Stomach (tissue), 9 donors: Measurements from ENCODE around the gene CLDN11. TPM values are rescaled to one million over a fixed set of nuclear protein-coding genes. Genes with fewer than 3 reads are reported as not detected.

ENCODE experiments used
- DNase-seq, 2 donors: peaks; one replicate each; pipeline versions ENCODE4 v3.0.0 to v3.0.0-alpha.2; 2013 to 2019
- H3K27ac ChIP-seq, 5 donors: fragments of 200-600 bp in 4 of 5; sonication (generic) in 4 of 5; one replicate each; pipeline ENCODE4 v1.5.1; 2013 to 2019; ENCODE audit warnings: mild to moderate bottlenecking in 1 of 5, moderate library complexity in 1 of 5
- H3K27me3 ChIP-seq, 3 donors: fragments of 200-600 bp; sonication (generic); one replicate each; pipeline ENCODE4 v1.5.1; 2017 to 2019; ENCODE audit warnings: mixed run types in 1 of 3
- H3K36me3 ChIP-seq, 4 donors: fragments of 200-600 bp; sonication (generic); 1 replicate in 3 of 4; 2 replicates in 1 of 4; pipeline ENCODE4 v1.5.1; 2016 to 2019
- H3K4me1 ChIP-seq, 4 donors: fragments of 200-600 bp; sonication (generic); one replicate each; pipeline ENCODE4 v1.5.1; 2016 to 2019
- H3K4me3 ChIP-seq, 4 donors: fragments of 200-600 bp; sonication (generic) in 3 of 4; one replicate each; pipeline ENCODE4 v1.5.1; 2016 to 2019; ENCODE audit warnings: mild to moderate bottlenecking in 1 of 4
- H3K9me3 ChIP-seq, 4 donors: fragments of 200-600 bp; sonication (generic); one replicate each; pipeline ENCODE4 v1.5.1; 2016 to 2019
- CTCF ChIP-seq, 7 experiments: fragments of 450-650 bp in 4 of 7; fragments of 200-600 bp in 3 of 7; sonication (generic) in 3 of 7; IDR thresholded peaks; one replicate each; pipeline ENCODE4 v1.5.1; 2016 to 2019; ENCODE audit warnings: antibody characterized with exemption in 7 of 7, control low read depth in 2 of 7, mild to moderate bottlenecking in 1 of 7
- EP300 ChIP-seq: sonication (generic); formaldehyde crosslinking; IDR thresholded peaks from one replicate; pipeline ENCODE4 v1.6.1; 2017; ENCODE audit warnings: antibody characterized with exemption
- POLR2A ChIP-seq, 4 donors: fragments of 450-650 bp; IDR thresholded peaks; one replicate each; pipeline ENCODE4 v1.6.1; 2016; ENCODE audit warnings: antibody characterized with exemption in 4 of 4, control low read depth in 2 of 4, mild to moderate bottlenecking in 1 of 4, moderate library complexity in 1 of 4
- POLR2AphosphoS5 ChIP-seq, 3 donors: sonication (generic); formaldehyde crosslinking; IDR thresholded peaks; one replicate each; pipeline ENCODE4 v1.6.1; 2016; ENCODE audit warnings: antibody characterized with exemption in 3 of 3
- WGBS, 5 donors: extraction: QIAGEN DNeasy Blood & Tissue Kit in 3 of 5; methylation state at CpG; one replicate each; pipeline versions ENCODE4 v1.1.5 to v1.1.7; 2013 to 2018; 5-methylcytosine and 5-hydroxymethylcytosine counted together
- intact Hi-C: fragments of 100-400 bp; cut with DNase I; formaldehyde crosslinking; loops from one replicate; pipeline ENCODE4 v1.15.1; 2023; ENCODE audit warnings: low total_unique reads
- polyA plus RNA-seq, 3 donors: library from polyadenylated mRNA; stranded (reverse); fragments of 200-250 nt; gene quantifications; one replicate each; pipeline ENCODE4 v1.2.3, GENCODE V29; 2013
- total RNA-seq, 5 donors: library from RNA; depleted of rRNA; stranded (reverse); fragments of >200 nt; gene quantifications; one replicate each; pipeline versions ENCODE4 v1.1.0 to v1.2.3, GENCODE V29; 2014 to 2016
- donor health status: healthy with polysubstance abuse.
- donor health status: Bipolar disorder and iron deficiency.
- donor health status: healthy.

The CLDN11 gene
- total and polyA plus RNA-seq, 8 donors, result 1.00 to 13.0 (median 4.3) TPM; not detected in 2

- H3K27me3 ChIP-seq, result no peaks in the 10 kb centered on the region
- H3K36me3 ChIP-seq, result no peaks in the 10 kb centered on the region
- no peak overlapping the region for H3K27ac ChIP-seq
- H3K4me3 ChIP-seq, result no peak overlapping the region
- intact Hi-C loops, result no loop called here
- 69 to 76% (median 73%) methylated on average over 10 of the region's 10 CpGs for WGBS, 5 donors
- DNase-seq, result peak in 1 of 2 donors; percentile 26
- TF ChIP-seq CTCF (IDR thresholded peaks at IDR 0.05), result no peak
- H3K4me1 ChIP-seq, result no peaks in the 10 kb centered on the region
- H3K9me3 ChIP-seq, result no peaks in the 10 kb centered on the region
Measured at GRCh38 chr3:170437696-170438407, 19.2 kb downstream of the CLDN11 start.

GRCh38 chr3:170438836-170439235 is 20.2 kb downstream of the CLDN11 start:
- H3K27me3 ChIP-seq, result no peaks in the 10 kb centered on the region
- H3K36me3 ChIP-seq, result no peaks in the 10 kb centered on the region
- intact Hi-C loops, result no loop called here
- H3K4me1 ChIP-seq, result no peaks in the 10 kb centered on the region
- no peak for TF ChIP-seq CTCF (IDR thresholded peaks at IDR 0.05)
- TF ChIP-seq EP300, result no peak
- no peaks in the 10 kb centered on the region for H3K9me3 ChIP-seq
- no peak overlapping the region for H3K27ac ChIP-seq
- no peak for DNase-seq
- no peak overlapping the region for H3K4me3 ChIP-seq
- 91 to 100% (median 98%) methylated on average over 1 of the region's 1 CpG for WGBS, 5 donors

DNA sequence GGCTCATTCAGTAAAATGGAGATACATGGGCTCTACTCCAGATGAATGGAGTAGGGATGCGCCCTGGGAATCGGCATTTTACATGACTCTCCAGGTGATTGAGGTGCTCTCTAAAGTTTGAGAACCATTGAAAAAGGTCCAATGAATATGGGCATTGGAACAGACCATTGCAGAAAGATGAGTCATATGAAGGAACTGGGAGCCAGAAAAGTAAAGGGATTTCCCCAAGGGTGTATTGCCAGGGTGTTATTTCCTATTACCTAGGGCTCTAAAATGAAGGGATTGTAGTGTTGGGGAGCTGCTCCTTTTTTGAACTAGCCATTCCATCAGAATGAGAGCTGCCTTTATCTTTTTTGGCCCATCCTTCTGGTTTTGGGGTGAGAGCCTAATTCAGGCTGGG is 21.7 kb downstream of the CLDN11 start:
- H3K4me3 ChIP-seq, result no peak overlapping the region

GRCh38 chr3:170441412-170441811 is 22.7 kb downstream of the CLDN11 start:
- 87 to 95% (median 90%) methylated on average over 4 of the region's 4 CpGs for WGBS, 5 donors
- intact Hi-C loops, result no loop called here
- no peak for DNase-seq

More for the DNA sequence above, 21.7 kb downstream of the CLDN11 start:
- WGBS, 5 donors, result 86 to 97% (median 91%) methylated on average over 2 of the region's 2 CpGs
- Histone ChIP-seq H3K27ac (no peak overlapping the region), H3K27me3 (no peaks in the 10 kb centered on the region), H3K36me3 (no peaks in the 10 kb centered on the region), H3K9me3 (no peaks in the 10 kb centered on the region), H3K4me1 (no peaks in the 10 kb centered on the region)
- DNase-seq, result no peak
- intact Hi-C loops, result no loop called here
- TF ChIP-seq CTCF (IDR thresholded peaks at IDR 0.05) (no peak), EP300 (no peak), POLR2A (IDR thresholded peaks at IDR 0.05) (no peak), POLR2AphosphoS5 (IDR thresholded peaks at IDR 0.05) (no peak)

More at GRCh38 chr3:170441412-170441811, 22.7 kb downstream of the CLDN11 start:
- Histone ChIP-seq H3K27me3 (no peaks in the 10 kb centered on the region), H3K4me3 (no peak overlapping the region), H3K27ac (no peak overlapping the region), H3K36me3 (no peaks in the 10 kb centered on the region), H3K4me1 (no peaks in the 10 kb centered on the region), H3K9me3 (no peaks in the 10 kb centered on the region)
- TF ChIP-seq EP300, result no peak
- no peak for TF ChIP-seq CTCF (IDR thresholded peaks at IDR 0.05)
- no peak for TF ChIP-seq POLR2A (IDR thresholded peaks at IDR 0.05)
- TF ChIP-seq POLR2AphosphoS5 (IDR thresholded peaks at IDR 0.05), result no peak
